NT2/D1 (cell line): ENCODE results near the gene SARNP.

Experiments
- DNase-seq: peaks from one replicate; pipeline ENCODE4 v3.0.0-alpha.2; 2011; ENCODE audit warnings: low read depth, low spot score
- H3K27me3 ChIP-seq: 2 replicates; pipeline ENCODE4 v1.6.0; 2011; ENCODE audit warnings: mild to moderate bottlenecking; ENCODE audit not compliant: insufficient read length, insufficient read depth
- H3K36me3 ChIP-seq: 2 replicates; pipeline ENCODE4 v1.6.1; 2011; ENCODE audit warnings: mild to moderate bottlenecking, low read length, mixed read lengths; ENCODE audit not compliant: insufficient read depth, insufficient read length
- H3K4me1 ChIP-seq: 2 replicates; pipeline ENCODE4 v1.5.1; 2011; ENCODE audit not compliant: insufficient read depth, insufficient read length
- H3K4me3 ChIP-seq: 2 replicates; pipeline ENCODE4 v1.5.1; 2011; ENCODE audit warnings: low read depth; ENCODE audit not compliant: insufficient read length
- H3K9ac ChIP-seq: 2 replicates; pipeline ENCODE4 v1.6.0; 2011; ENCODE audit warnings: low read depth; ENCODE audit not compliant: insufficient read length
- H3K9me3 ChIP-seq: 2 replicates; pipeline ENCODE4 v1.5.1; 2011; ENCODE audit warnings: mild to moderate bottlenecking, low read length; ENCODE audit not compliant: insufficient read depth
- SUZ12 ChIP-seq: IDR thresholded peaks from 2 replicates; pipeline ENCODE4 v1.6.1; 2011; ENCODE audit not compliant: insufficient read length, insufficient read depth; ENCODE audit errors: extremely low read depth
- YY1 ChIP-seq: IDR thresholded peaks from 2 replicates; pipeline ENCODE4 v1.6.1; 2011; ENCODE audit not compliant: insufficient read length, insufficient read depth
- ZNF274 ChIP-seq: IDR thresholded peaks from 2 replicates; pipeline ENCODE4 v1.6.1; 2011; ENCODE audit warnings: mild to moderate bottlenecking, low read depth, low read length

Gene SARNP

GRCh38 chr12:55738123-55739024, 79.2 kb downstream of the SARNP start:
- H3K9ac ChIP-seq = peak overlapping the region; percentile 72
- peak; percentile 91 for DNase-seq
- H3K4me3 ChIP-seq = peak overlapping the region; percentile 44
- peaks cover 3% of the 10 kb centered on the region for H3K4me1 ChIP-seq
- peaks cover 3% of the 10 kb centered on the region for H3K27me3 ChIP-seq
- TF ChIP-seq SUZ12 = no peak
- TF ChIP-seq YY1 = no peak
- no peak for TF ChIP-seq ZNF274
- H3K36me3 ChIP-seq = no peaks in the 10 kb centered on the region
- no peaks in the 10 kb centered on the region for H3K9me3 ChIP-seq

- Histone ChIP-seq H3K36me3 (no peaks in the 10 kb centered on the region), H3K4me3 (peak overlapping the region; percentile 44), H3K4me1 (peaks cover 6% of the 10 kb centered on the region), H3K27me3 (peaks cover 3% of the 10 kb centered on the region), H3K9me3 (no peaks in the 10 kb centered on the region), H3K9ac (peak overlapping the region; percentile 72)
- no peak for DNase-seq
- no peak for TF ChIP-seq SUZ12
- no peak for TF ChIP-seq ZNF274
Measured at GRCh38 chr12:55737581-55738122, 79.9 kb downstream of the SARNP start.

GRCh38 chr12:55736780-55737580, 80.5 kb downstream of the SARNP start:
- Histone ChIP-seq H3K4me1 (peaks cover 7% of the 10 kb centered on the region), H3K36me3 (peaks cover 6% of the 10 kb centered on the region), H3K9ac (no peak overlapping the region), H3K9me3 (no peaks in the 10 kb centered on the region), H3K4me3 (no peak overlapping the region), H3K27me3 (peaks cover 2% of the 10 kb centered on the region)
- no peak for TF ChIP-seq SUZ12
- no peak for TF ChIP-seq YY1
- TF ChIP-seq ZNF274 = no peak
- peak; percentile 85 for DNase-seq

GRCh38 chr12:55736076-55736475, 81.4 kb downstream of the SARNP start:
- Histone ChIP-seq H3K36me3 (peaks cover 7% of the 10 kb centered on the region), H3K27me3 (no peaks in the 10 kb centered on the region), H3K9me3 (no peaks in the 10 kb centered on the region), H3K4me3 (no peak overlapping the region), H3K9ac (no peak overlapping the region), H3K4me1 (peaks cover 7% of the 10 kb centered on the region)
- no peak for DNase-seq
- TF ChIP-seq SUZ12 (no peak), YY1 (no peak), ZNF274 (no peak)

DNA sequence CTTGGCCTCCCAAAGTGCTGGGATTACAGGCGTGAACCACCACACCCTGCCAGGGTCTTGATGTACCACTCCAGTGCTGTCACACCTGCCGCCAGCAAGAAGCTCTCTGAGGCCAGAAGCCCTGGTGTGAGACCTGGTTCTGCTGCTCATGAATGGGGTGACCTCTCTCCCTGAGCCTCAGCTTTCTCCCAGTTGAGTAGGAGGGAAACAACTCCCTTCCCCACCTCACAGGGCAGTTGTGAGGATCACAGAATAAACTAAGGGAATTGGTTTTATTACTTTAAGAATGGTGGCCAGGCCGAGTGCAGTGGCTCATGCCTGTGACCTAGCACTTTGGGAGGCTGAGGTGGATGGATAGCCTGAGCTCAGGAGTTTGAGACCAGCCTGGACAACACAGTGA, 82.9 kb downstream of the SARNP start:
- no peak overlapping the region for H3K9ac ChIP-seq
- no peak for DNase-seq

GRCh38 chr12:55733858-55734257, 83.7 kb downstream of the SARNP start:
- Histone ChIP-seq H3K4me1 (peaks cover 8% of the 10 kb centered on the region), H3K36me3 (peaks cover 11% of the 10 kb centered on the region), H3K9me3 (no peaks in the 10 kb centered on the region), H3K9ac (no peak overlapping the region), H3K4me3 (no peak overlapping the region), H3K27me3 (no peaks in the 10 kb centered on the region)
- no peak for DNase-seq
- TF ChIP-seq YY1 (no peak), ZNF274 (no peak), SUZ12 (no peak)

More for the DNA sequence above, 82.9 kb downstream of the SARNP start:
- Histone ChIP-seq H3K36me3 (peaks cover 11% of the 10 kb centered on the region), H3K27me3 (no peaks in the 10 kb centered on the region), H3K9me3 (no peaks in the 10 kb centered on the region), H3K4me3 (no peak overlapping the region), H3K4me1 (peaks cover 8% of the 10 kb centered on the region)
- TF ChIP-seq ZNF274 = no peak
- no peak for TF ChIP-seq SUZ12
- TF ChIP-seq YY1 = no peak

- peaks cover 11% of the 10 kb centered on the region for H3K36me3 ChIP-seq
- no peak overlapping the region for H3K4me3 ChIP-seq
- no peak overlapping the region for H3K9ac ChIP-seq
Measured at GRCh38 chr12:55733021-55733555, 84.4 kb downstream of the SARNP start.

More at GRCh38 chr12:55733021-55733555, 84.4 kb downstream of the SARNP start:
- Histone ChIP-seq H3K27me3 (no peaks in the 10 kb centered on the region), H3K9me3 (no peaks in the 10 kb centered on the region), H3K4me1 (peaks cover 8% of the 10 kb centered on the region)
- TF ChIP-seq ZNF274 (no peak), SUZ12 (no peak), YY1 (no peak)
- no peak for DNase-seq
